K562 (cell line): ENCODE data around the gene CPED1. TPM values are rescaled to one million over a fixed set of nuclear protein-coding genes. Genes with fewer than 3 reads are reported as not detected.

Experiments
- BACH1 ChIP-seq: fragments of 200-800 bp; sonication (Bioruptor generic); IDR thresholded peaks from 2 replicates; pipeline ENCODE4 v1.6.1; 2016; ENCODE audit warnings: missing genetic modification characterization, missing compliant biosample characterization
- ELF2 ChIP-seq: fragments of 250-450 bp; sonication (Bioruptor Pico); IDR thresholded peaks from 2 replicates; pipeline ENCODE4 v1.5.0; 2021; ENCODE audit warnings: mild to moderate bottlenecking
- HDGF ChIP-seq: fragments of 450-650 bp; IDR thresholded peaks from 2 replicates; pipeline ENCODE4 v1.6.1; 2016
- MAFF ChIP-seq: IDR thresholded peaks from 2 replicates; pipeline ENCODE4 v1.6.1; 2012; ENCODE audit warnings: low read length, improper control_type of control experiment
- SAFB ChIP-seq: fragments of 200-400 bp; formaldehyde crosslinking; IDR thresholded peaks from 2 replicates; pipeline ENCODE4 v1.6.1; 2017; ENCODE audit warnings: low read depth, low read length, borderline replicate concordance
- ZNF146 ChIP-seq: IDR thresholded peaks from one replicate; pipeline ENCODE4 v1.6.1; 2018; ENCODE audit warnings: missing compliant biosample characterization; ENCODE audit not compliant: unreplicated experiment
- polyA plus RNA-seq, 8 experiments: library from polyadenylated mRNA; depleted of rRNA in 4 of 8; stranded (reverse) in 5 of 8; unstranded in 3 of 8; fragments of >200 nt; fragmentation: Nextera tagmentation in 2 of 8; fragmentation: Illumina TruSeq in 1 of 8; extraction: Ambion mirVana in 2 of 8; extraction: Trizol in 1 of 8; gene quantifications; 2 replicates each; pipeline versions ENCODE4 v1.2.1 to v1.2.3, GENCODE V29; 2011 to 2014; ENCODE audit warnings: inconsistent platforms in 1 of 8, missing spikeins in 1 of 8
- total RNA-seq, 7 experiments: library from RNA; depleted of rRNA in 6 of 7; stranded (reverse); fragments of >200 nt in 6 of 7; fragmentation: Illumina TruSeq in 2 of 7; extraction: Trizol in 2 of 7; gene quantifications; 2 replicates each; pipeline versions ENCODE4 v1.2.1 to v1.2.3, GENCODE V29; 2011 to 2021; ENCODE audit warnings: low replicate concordance in 1 of 7
- TF ChIP-seq, protein P1 (sequence below), 2 experiments: fragments of 450-650 bp; IDR thresholded peaks; 2 replicates each; pipeline ENCODE4 v1.6.1; 2016; ENCODE audit warnings: mild to moderate bottlenecking in 2 of 2, borderline replicate concordance in 1 of 2, low read depth in 1 of 2, moderate library complexity in 1 of 2
- TF ChIP-seq, protein P2 (sequence below): sonication (generic); formaldehyde crosslinking; IDR thresholded peaks from 2 replicates; pipeline ENCODE4 v1.8.1; 2022; ENCODE audit warnings: missing genetic modification reagents
- TF ChIP-seq, protein P3 (sequence below): sonication (generic); formaldehyde crosslinking; IDR thresholded peaks from 2 replicates; pipeline ENCODE4 v1.8.1; 2023; ENCODE audit warnings: mild to moderate bottlenecking, missing genetic modification reagents

Gene CPED1
- total and polyA plus RNA-seq, 9 of the 15 experiments (the other 6 are each of a cell fraction or from before 2014, with no cell fraction given): 195 to 393 (median 290) TPM

DNA sequence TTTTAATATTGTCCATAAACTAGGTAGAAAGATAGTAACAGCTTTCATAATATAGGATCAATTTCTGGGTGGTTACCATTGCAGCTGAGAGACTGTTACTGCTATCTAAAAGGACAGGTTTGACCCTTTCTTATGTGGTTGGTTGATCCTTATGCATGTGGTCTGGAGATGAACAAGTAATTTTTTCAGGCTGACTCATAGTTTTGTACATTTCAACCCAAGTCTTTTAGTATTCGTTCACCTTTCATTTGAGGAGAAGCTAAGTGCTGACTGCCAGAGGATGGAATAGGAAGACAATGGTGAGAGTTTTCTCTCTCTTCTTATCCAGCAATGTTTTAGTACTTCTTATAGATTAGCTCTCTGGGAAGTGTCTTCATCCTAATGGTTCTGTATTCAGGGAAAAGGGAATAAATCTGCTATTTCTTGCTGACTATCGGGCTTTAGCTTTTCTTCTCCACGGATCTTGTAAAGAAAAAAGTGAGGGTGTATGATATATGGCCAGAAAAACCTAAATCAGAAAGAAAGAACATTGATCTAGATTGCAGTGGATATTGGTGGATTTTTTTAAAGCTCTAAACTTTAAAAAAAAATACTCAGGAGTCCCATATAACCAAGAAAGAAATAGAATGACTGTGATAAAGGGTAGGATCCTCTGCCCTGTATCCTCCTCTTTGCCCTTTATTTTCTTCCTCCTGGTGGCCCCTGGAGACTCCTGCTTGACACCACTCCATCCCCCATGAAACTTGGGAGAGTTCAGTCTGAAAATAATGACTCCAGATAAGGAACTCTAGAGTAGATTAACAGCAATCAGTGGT lies 88.0 kb downstream of the CPED1 start (continued):
- TF ChIP-seq BACH1: peak; percentile 78; the same call in 1 of the 2 replicates
- TF ChIP-seq MAFF: peak; percentile 87
- no peak for TF ChIP-seq SAFB
- TF ChIP-seq, protein P1, sequence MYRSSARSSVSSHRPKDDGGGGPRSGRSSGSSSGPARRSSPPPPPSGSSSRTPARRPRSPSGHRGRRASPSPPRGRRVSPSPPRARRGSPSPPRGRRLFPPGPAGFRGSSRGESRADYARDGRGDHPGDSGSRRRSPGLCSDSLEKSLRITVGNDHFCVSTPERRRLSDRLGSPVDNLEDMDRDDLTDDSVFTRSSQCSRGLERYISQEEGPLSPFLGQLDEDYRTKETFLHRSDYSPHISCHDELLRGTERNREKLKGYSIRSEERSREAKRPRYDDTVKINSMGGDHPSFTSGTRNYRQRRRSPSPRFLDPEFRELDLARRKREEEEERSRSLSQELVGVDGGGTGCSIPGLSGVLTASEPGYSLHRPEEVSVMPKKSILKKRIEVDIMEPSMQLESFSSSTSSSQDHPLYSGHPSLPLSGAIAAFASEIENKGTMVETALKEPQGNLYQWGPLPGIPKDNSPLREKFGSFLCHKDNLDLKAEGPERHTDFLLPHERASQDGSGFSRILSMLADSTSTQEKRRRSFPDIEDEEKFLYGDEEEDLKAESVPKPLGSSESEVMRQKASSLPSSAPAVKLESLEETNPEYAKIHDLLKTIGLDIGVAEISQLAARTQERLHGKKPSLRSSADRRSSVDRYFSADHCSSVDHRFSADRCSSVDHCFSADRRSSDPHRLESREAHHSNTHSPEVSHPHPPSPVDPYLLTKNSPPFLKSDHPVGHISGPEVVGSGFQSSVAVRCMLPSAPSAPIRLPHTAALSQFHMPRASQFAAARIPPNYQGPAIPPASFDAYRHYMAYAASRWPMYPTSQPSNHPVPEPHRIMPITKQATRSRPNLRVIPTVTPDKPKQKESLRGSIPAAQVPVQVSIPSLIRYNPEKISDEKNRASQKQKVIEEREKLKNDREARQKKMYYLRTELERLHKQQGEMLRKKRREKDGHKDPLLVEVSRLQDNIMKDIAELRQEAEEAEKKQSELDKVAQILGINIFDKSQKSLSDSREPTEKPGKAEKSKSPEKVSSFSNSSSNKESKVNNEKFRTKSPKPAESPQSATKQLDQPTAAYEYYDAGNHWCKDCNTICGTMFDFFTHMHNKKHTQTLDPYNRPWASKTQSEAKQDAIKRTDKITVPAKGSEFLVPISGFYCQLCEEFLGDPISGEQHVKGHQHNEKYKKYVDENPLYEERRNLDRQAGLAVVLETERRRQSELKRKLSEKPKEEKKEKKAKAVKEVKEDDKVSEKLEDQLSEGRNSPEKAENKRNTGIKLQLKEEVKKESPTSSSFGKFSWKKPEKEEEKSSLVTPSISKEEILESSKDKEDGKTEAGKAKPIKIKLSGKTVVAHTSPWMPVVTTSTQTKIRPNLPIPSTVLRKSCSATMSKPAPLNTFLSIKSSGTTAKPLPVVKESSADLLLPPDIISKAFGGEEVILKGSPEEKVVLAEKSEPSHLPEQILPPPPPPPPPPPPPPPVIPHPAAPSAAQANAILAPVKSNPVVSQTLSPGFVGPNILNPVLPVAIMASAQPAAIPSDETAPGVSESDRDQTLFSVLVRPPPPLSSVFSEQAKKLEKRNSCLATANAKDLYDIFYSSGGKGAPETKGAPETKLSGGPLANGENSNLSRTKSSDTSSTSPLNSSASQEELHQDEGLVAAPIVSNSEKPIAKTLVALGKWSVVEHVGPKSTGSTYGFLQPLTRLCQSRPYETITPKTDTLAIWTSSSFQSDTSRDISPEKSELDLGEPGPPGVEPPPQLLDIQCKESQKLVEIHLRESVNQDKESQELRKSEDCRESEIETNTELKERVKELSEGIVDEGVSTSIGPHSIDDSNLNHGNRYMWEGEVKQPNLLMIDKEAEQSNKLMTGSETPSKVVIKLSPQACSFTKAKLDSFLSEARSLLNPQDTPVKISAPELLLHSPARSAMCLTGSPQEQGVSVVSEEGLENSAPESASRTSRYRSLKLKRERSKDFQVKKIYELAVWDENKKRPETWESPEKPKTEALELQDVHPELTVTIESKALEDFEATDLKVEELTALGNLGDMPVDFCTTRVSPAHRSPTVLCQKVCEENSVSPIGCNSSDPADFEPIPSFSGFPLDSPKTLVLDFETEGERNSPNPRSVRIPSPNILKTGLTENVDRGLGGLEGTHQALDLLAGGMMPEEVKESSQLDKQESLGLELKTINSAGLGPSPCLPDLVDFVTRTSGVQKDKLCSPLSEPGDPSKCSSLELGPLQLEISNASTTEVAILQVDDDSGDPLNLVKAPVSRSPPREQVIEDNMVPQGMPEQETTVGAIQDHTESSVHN (IDR thresholded peaks at IDR 0.05; ENCODE audit: borderline replicate concordance in 1 of 2, low read depth in 1 of 2): peak in 1 of 2 experiments; percentile 84; a peak in 2 of 4 replicates
- no peak for TF ChIP-seq ZNF146 (CRISPR knock-in tag)
- TF ChIP-seq, protein P2, sequence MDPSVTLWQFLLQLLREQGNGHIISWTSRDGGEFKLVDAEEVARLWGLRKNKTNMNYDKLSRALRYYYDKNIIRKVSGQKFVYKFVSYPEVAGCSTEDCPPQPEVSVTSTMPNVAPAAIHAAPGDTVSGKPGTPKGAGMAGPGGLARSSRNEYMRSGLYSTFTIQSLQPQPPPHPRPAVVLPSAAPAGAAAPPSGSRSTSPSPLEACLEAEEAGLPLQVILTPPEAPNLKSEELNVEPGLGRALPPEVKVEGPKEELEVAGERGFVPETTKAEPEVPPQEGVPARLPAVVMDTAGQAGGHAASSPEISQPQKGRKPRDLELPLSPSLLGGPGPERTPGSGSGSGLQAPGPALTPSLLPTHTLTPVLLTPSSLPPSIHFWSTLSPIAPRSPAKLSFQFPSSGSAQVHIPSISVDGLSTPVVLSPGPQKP (CRISPR knock-in tag): no peak
- no peak for TF ChIP-seq HDGF
- TF ChIP-seq, protein P3, sequence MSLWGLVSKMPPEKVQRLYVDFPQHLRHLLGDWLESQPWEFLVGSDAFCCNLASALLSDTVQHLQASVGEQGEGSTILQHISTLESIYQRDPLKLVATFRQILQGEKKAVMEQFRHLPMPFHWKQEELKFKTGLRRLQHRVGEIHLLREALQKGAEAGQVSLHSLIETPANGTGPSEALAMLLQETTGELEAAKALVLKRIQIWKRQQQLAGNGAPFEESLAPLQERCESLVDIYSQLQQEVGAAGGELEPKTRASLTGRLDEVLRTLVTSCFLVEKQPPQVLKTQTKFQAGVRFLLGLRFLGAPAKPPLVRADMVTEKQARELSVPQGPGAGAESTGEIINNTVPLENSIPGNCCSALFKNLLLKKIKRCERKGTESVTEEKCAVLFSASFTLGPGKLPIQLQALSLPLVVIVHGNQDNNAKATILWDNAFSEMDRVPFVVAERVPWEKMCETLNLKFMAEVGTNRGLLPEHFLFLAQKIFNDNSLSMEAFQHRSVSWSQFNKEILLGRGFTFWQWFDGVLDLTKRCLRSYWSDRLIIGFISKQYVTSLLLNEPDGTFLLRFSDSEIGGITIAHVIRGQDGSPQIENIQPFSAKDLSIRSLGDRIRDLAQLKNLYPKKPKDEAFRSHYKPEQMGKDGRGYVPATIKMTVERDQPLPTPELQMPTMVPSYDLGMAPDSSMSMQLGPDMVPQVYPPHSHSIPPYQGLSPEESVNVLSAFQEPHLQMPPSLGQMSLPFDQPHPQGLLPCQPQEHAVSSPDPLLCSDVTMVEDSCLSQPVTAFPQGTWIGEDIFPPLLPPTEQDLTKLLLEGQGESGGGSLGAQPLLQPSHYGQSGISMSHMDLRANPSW (CRISPR knock-in tag): no peak
- no peak for TF ChIP-seq ELF2
